ENCODE measurements around the gene TAAR6.
"Not testable (repeated sequence)": the region's sequence is repeated elsewhere in the genome, so short reads cannot be mapped to it uniquely, and the experiment has no call there.

TAAR6 gene

GRCh38 chr6:132592855-132593254 is 22.7 kb downstream of the TAAR6 start:
- DNase-seq = no peak

- DNase-seq = no peak
Measured at GRCh38 chr6:132596201-132596600, 26.1 kb downstream of the TAAR6 start.

- no peak for DNase-seq
Measured at GRCh38 chr6:132598473-132598872, 28.4 kb downstream of the TAAR6 start.

GRCh38 chr6:132600900-132601299 is 30.8 kb downstream of the TAAR6 start:
- not testable (repeated sequence) for DNase-seq

- no peak for DNase-seq
Measured at GRCh38 chr6:132604635-132605152, 34.6 kb downstream of the TAAR6 start.

GRCh38 chr6:132607544-132608233 is 37.6 kb downstream of the TAAR6 start:
- DNase-seq = no peak

- no peak for DNase-seq
Measured at GRCh38 chr6:132611616-132612015, 41.5 kb downstream of the TAAR6 start.

- no peak for DNase-seq
Measured at GRCh38 chr6:132612449-132613108, 42.5 kb downstream of the TAAR6 start.

GRCh38 chr6:132614554-132614953 is 44.4 kb downstream of the TAAR6 start:
- no peak for DNase-seq

GRCh38 chr6:132616677-132617076 is 46.6 kb downstream of the TAAR6 start:
- DNase-seq = no peak
